HepG2 (cell line): ENCODE data around the gene SLC25A18. TPM values are rescaled to one million over a fixed set of nuclear protein-coding genes. Genes with fewer than 3 reads are reported as not detected.
"Not testable (repeated sequence)": the region's sequence is repeated elsewhere in the genome, so short reads cannot be mapped to it uniquely, and the experiment has no call there.

Source experiments
- ATAC-seq: fragments of 200-7000 bp; cut with Tn5 transposase; 3 replicates; pipeline ENCODE4 v1.9.1; 2020; ENCODE audit warnings: mild to moderate bottlenecking, moderate library complexity
- BruUV-seq: library from RNA; stranded (reverse); fragments of 400-500 nt; replicated peaks from 2 replicates; lab custom pipeline; 2021; lab: Mats Ljungman, UMichigan
- CTCF ChIA-PET: fragments of 300-600 bp; formaldehyde crosslinking; extraction: SDS; loops from one replicate; lab custom pipeline; 2021; ENCODE audit warnings: low total read pairs, inconsistent platforms, low intra/inter-chr PET ratio; lab: Yijun Ruan, JAX
- POLR2A ChIA-PET: fragments of 350-600 bp; sonication (Branson Sonifier 250); formaldehyde crosslinking; loops from one replicate; lab custom pipeline; 2020; ENCODE audit warnings: antibody characterized with exemption, inconsistent platforms; lab: Yijun Ruan, JAX
- DNase-seq: peaks from one replicate; pipeline ENCODE4 v3.0.0-alpha.2; 2015; ENCODE audit warnings: low spot score
- FAIRE-seq: peaks from 3 replicates; lab custom pipeline; 2011; peaks lifted over from hg19 to GRCh38; lab: Jason Lieb, UNC
- H2AFZ ChIP-seq: one replicate; pipeline ENCODE4 v1.6.1; 2011; ENCODE audit warnings: low read length, inconsistent platforms
- H3K27ac ChIP-seq: fragments of 300-600 bp; 3 replicates; pipeline ENCODE4 v1.8.0; 2011; ENCODE audit warnings: mixed run types, mild to moderate bottlenecking, mixed read lengths, low read length, inconsistent platforms; ENCODE audit not compliant: insufficient read depth; ENCODE audit errors: extremely low read length
- H3K27me3 ChIP-seq, 2 experiments: fragments of 200-600 bp in 1 of 2; 2 replicates in 1 of 2; 3 replicates in 1 of 2; pipeline versions ENCODE4 v1.6.0 to v1.8.0; 2011; ENCODE audit warnings: low read length in 2 of 2, mild to moderate bottlenecking in 2 of 2, moderate library complexity in 2 of 2, inconsistent platforms in 1 of 2; ENCODE audit not compliant: insufficient read depth in 2 of 2, control insufficient read depth in 1 of 2
- H3K36me3 ChIP-seq, 2 experiments: fragments of 200-600 bp in 1 of 2; replicated peaks in 1 of 2; 2 replicates in 1 of 2; 3 replicates in 1 of 2; pipeline versions ENCODE4 v1.5.1 to v1.8.0; 2011; ENCODE audit warnings: low read length in 2 of 2, inconsistent platforms in 1 of 2; ENCODE audit not compliant: insufficient read depth in 2 of 2, control insufficient read depth in 1 of 2
- H3K4me1 ChIP-seq: 2 replicates; pipeline ENCODE4 v1.5.1; 2012; ENCODE audit warnings: low read length, inconsistent platforms; ENCODE audit not compliant: insufficient read depth
- H3K4me2 ChIP-seq: 2 replicates; pipeline ENCODE4 v1.6.0; 2011; ENCODE audit warnings: low read depth, low read length, inconsistent platforms
- H3K4me3 ChIP-seq, 3 experiments: fragments of 200-600 bp in 1 of 3; sonication (generic), shearing (Covaris generic) in 1 of 3; replicated peaks in 1 of 3; 2 replicates each; pipeline ENCODE4 v1.5.1; 2011 to 2016; ENCODE audit warnings: low read length in 3 of 3, inconsistent platforms in 2 of 3, low read depth in 2 of 3, mild to moderate bottlenecking in 2 of 3, control low read depth in 1 of 3, mixed read lengths in 1 of 3; ENCODE audit not compliant: insufficient read depth in 1 of 3
- H3K79me2 ChIP-seq: one replicate; pipeline ENCODE4 v1.6.1; 2011; ENCODE audit warnings: low read length, inconsistent platforms; ENCODE audit not compliant: insufficient read depth
- H3K9ac ChIP-seq: 2 replicates; pipeline ENCODE4 v1.6.0; 2011; ENCODE audit warnings: mild to moderate bottlenecking, low read depth, low read length, inconsistent platforms; ENCODE audit not compliant: insufficient read depth
- H3K9me3 ChIP-seq: 2 replicates; pipeline ENCODE4 v1.5.1; 2012; ENCODE audit warnings: mild to moderate bottlenecking, low read length
- H4K20me1 ChIP-seq: 2 replicates; pipeline ENCODE4 v1.6.0; 2011; ENCODE audit warnings: inconsistent platforms, mild to moderate bottlenecking, low read length, moderate library complexity; ENCODE audit not compliant: insufficient read depth
- HOXA9 ChIP-seq: sonication (generic); formaldehyde crosslinking; IDR thresholded peaks from 2 replicates; pipeline ENCODE4 v1.8.1; 2022; ENCODE audit warnings: missing genetic modification reagents, mild to moderate bottlenecking, moderate library complexity, borderline replicate concordance
- KDM5A ChIP-seq: fragments of 200-600 bp; sonication (generic); IDR thresholded peaks from 2 replicates; pipeline ENCODE4 v1.7.0; 2018; ENCODE audit warnings: antibody characterized with exemption, mild to moderate bottlenecking, low read length, borderline replicate concordance
- MTA3 ChIP-seq: sonication (generic); formaldehyde crosslinking; IDR thresholded peaks from 2 replicates; pipeline ENCODE4 v1.4.0; 2020; ENCODE audit warnings: missing genetic modification reagents
- SCMH1 ChIP-seq: sonication (generic); formaldehyde crosslinking; IDR thresholded peaks from 2 replicates; pipeline ENCODE4 v1.9.0; 2021; ENCODE audit warnings: missing genetic modification reagents, mild to moderate bottlenecking, borderline replicate concordance
- THYN1 ChIP-seq: sonication (generic); formaldehyde crosslinking; IDR thresholded peaks from 2 replicates; pipeline ENCODE4 v1.8.1; 2023; ENCODE audit warnings: low read depth, mild to moderate bottlenecking, moderate library complexity, missing genetic modification reagents, borderline replicate concordance
- ZNF121 ChIP-seq: sonication (generic); formaldehyde crosslinking; IDR thresholded peaks from 2 replicates; pipeline ENCODE4 v1.5.0; 2020; ENCODE audit warnings: mild to moderate bottlenecking, missing genetic modification reagents
- ZNF253 ChIP-seq: sonication (generic); formaldehyde crosslinking; IDR thresholded peaks from 2 replicates; pipeline ENCODE4 v1.8.0; 2022; ENCODE audit warnings: mild to moderate bottlenecking, missing genetic modification reagents, borderline replicate concordance
- ZNF30 ChIP-seq: sonication (generic); formaldehyde crosslinking; IDR thresholded peaks from 2 replicates; pipeline ENCODE4 v1.5.0; 2020; ENCODE audit warnings: mild to moderate bottlenecking, missing genetic modification reagents
- ZNF660 ChIP-seq: sonication (generic); formaldehyde crosslinking; IDR thresholded peaks from 2 replicates; pipeline ENCODE4 v1.5.1; 2020; ENCODE audit warnings: mild to moderate bottlenecking, low read depth, missing genetic modification reagents, borderline replicate concordance
- ZNF761 ChIP-seq: sonication (generic); formaldehyde crosslinking; conservative IDR thresholded peaks from 2 replicates; pipeline ENCODE4 v1.4.0; 2020; ENCODE audit warnings: mild to moderate bottlenecking, missing genetic modification reagents
- WGBS: methylation state at CpG from one replicate; pipeline ENCODE4 v1.1.6; 2017; ENCODE audit warnings: low lambda C conversion rate; 5-methylcytosine and 5-hydroxymethylcytosine counted together
- in situ Hi-C: cut with HindIII; loops from 2 replicates; pipeline ENCODE4 v1.10.0; 2017; ENCODE audit warnings: low pct_unique_long_range_greater_than_20kb; ENCODE audit not compliant: extremely low pct_ligation_motif_present
- intact Hi-C: fragments of 100-400 bp; cut with micrococcal nuclease; formaldehyde crosslinking; loops from one replicate; pipeline ENCODE4 v1.10.0; 2022; ENCODE audit not compliant: unreplicated experiment
- polyA plus RNA-seq, 8 experiments: library from polyadenylated mRNA; depleted of rRNA in 3 of 8; stranded (reverse) in 7 of 8; unstranded in 1 of 8; fragments of >200 nt; fragmentation: Illumina TruSeq in 4 of 8; extraction: Trizol in 4 of 8; gene quantifications; 2 replicates each; pipeline versions ENCODE4 v1.2.1 to v1.2.3, GENCODE V29; 2011 to 2016; ENCODE audit warnings: low read depth in 4 of 8, missing spikeins in 1 of 8, mixed read lengths in 1 of 8; ENCODE audit not compliant: insufficient read depth in 1 of 8
- total RNA-seq, 5 experiments: library from RNA; depleted of rRNA; stranded (reverse); fragments of >200 nt; fragmentation: Illumina TruSeq; extraction: Trizol; gene quantifications; 2 replicates each; pipeline ENCODE4 v1.2.3, GENCODE V29; 2016; ENCODE audit warnings: low read depth in 1 of 5
- TF ChIP-seq, protein P1 (sequence below): sonication (generic); formaldehyde crosslinking; IDR thresholded peaks from 2 replicates; pipeline ENCODE4 v1.8.1; 2023; ENCODE audit warnings: mild to moderate bottlenecking, missing genetic modification reagents, borderline replicate concordance

The SLC25A18 gene
- total and polyA plus RNA-seq, 2 of the 13 experiments (the other 11 are each of a cell fraction or from before 2014, with no cell fraction given): 0.28 to 0.75 TPM

DNA sequence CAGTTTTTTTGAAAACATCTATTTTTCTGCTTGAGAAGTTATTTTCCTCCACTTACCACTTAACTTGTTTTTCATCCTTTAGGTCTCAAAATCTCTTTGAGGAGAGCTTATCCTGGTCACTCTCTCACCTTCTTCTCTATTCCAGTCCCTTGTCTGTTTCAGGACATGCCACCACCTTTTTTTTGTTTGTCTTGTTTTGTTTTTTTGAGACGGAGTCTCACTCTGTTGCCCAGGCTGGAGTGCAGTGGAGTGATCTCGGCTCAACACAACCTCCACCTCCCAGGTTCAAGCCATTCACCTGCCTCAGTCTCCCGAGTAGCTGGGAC, 70.7 kb downstream of the SLC25A18 start:
- Histone ChIP-seq H3K4me2 (peak overlapping the region; percentile 59), H3K4me3 (no peak overlapping the region), H3K27ac (peak overlapping the region; percentile 83), H3K27me3 (no peaks in the 10 kb centered on the region; a peak in 1 of 5 replicates), H4K20me1 (no peaks in the 10 kb centered on the region), H3K4me1 (peaks cover 39% of the 10 kb centered on the region), H2AFZ (peak overlapping the region; percentile 48), H3K9ac (peak overlapping the region; percentile 61; the same call in 1 of the 2 replicates), H3K9me3 (no peaks in the 10 kb centered on the region), H3K36me3 (no peaks in the 10 kb centered on the region), H3K79me2 (peaks cover 3% of the 10 kb centered on the region)
- ATAC-seq: no peak
- 91% methylated on average over 3 of the region's 3 CpGs for WGBS
- TF ChIP-seq SCMH1 (CRISPR knock-in tag) (no peak), ZNF121 (CRISPR knock-in tag) (peak; percentile 45; the same call in 1 of the 2 replicates)
- ChIA-PET POLR2A (no interaction called here), CTCF (no interaction called here)
- BruUV-seq: no TSS peak
- DNase-seq: no peak
- intact Hi-C loops (no loop called here), in situ Hi-C loops (no loop called here)
- FAIRE-seq: no peak

DNA sequence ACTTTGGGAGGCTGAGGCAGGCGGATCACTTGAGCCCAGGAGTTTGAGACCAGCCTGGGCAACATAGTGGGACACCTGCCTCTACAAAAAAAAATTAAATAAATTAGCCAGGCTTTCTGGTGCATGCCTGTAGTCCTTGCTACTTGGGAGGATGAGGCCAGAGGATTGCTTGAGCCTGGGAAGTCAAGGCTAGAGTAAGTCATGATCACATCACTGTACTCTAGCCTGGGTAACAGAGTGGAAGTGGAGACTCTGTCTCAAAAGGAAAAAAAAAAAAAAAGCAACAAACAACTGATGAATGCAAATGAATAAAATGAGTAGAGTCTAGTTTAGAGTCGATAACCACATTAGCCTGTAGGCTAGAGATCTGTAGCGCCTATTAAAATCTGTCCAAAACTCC, 71.4 kb downstream of the SLC25A18 start:
- H3K27ac ChIP-seq: no peak overlapping the region
- H3K4me1 ChIP-seq: peaks cover 34% of the 10 kb centered on the region
- intact Hi-C loops (loop anchor here (5.0 kb wide), 1 partner anchor 77 kb away; no protein-coding TSS in a partner anchor), in situ Hi-C loops (no loop called here)
- H2AFZ ChIP-seq: no peak overlapping the region
- WGBS: 97% methylated on average over 3 of the region's 3 CpGs
- no peak overlapping the region for H3K9ac ChIP-seq
- no peak for ATAC-seq
- H4K20me1 ChIP-seq: no peaks in the 10 kb centered on the region
- no peak for FAIRE-seq
- CTCF ChIA-PET: no interaction called here
- H3K4me3 ChIP-seq: no peak overlapping the region
- DNase-seq: no peak
- H3K9me3 ChIP-seq: no peaks in the 10 kb centered on the region
- H3K36me3 ChIP-seq: no peaks in the 10 kb centered on the region
- H3K27me3 ChIP-seq: no peaks in the 10 kb centered on the region; a peak in 1 of 5 replicates
- TF ChIP-seq ZNF30 (no peak), MTA3 (no peak), ZNF660 (no peak), ZNF761 (CRISPR knock-in tag) (no peak), THYN1 (CRISPR knock-in tag) (no peak), ZNF253 (CRISPR knock-in tag) (no peak), HOXA9 (CRISPR knock-in tag) (no peak), KDM5A (no peak)
- TF ChIP-seq, protein P1, sequence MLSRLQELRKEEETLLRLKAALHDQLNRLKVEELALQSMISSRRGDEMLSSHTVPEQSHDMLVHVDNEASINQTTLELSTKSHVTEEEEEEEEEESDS: no peak
- no TSS peak for BruUV-seq
- H3K4me2 ChIP-seq: no peak overlapping the region
- POLR2A ChIA-PET: no interaction called here
- peaks cover 10% of the 10 kb centered on the region for H3K79me2 ChIP-seq

DNA sequence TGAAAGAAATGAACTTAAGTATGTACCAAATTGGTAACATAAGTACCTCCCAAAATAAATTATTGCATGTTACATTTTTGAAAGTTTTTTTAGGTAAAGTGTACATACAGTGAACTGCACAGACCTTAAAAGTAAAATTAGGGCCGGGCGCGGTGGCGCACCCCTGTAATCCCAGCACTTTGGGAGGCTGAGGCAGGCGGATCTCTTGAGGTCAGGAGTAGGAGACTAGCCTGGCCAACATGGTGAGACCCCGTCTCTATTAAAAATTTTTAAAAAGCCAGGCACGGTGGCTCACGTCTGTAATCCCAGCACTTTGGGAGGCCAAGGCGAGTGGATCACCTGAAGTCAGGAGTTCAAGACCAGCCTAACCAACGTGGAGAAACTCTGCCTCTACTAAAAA, 73.6 kb downstream of the SLC25A18 start:
- WGBS: 95% methylated on average over 10 of the region's 10 CpGs
- H3K27me3 ChIP-seq, H4K20me1 ChIP-seq, H3K4me3 ChIP-seq, H3K9me3 ChIP-seq, CTCF ChIA-PET, DNase-seq, H3K4me2 ChIP-seq, H3K9ac ChIP-seq, in situ Hi-C loops, H3K36me3 ChIP-seq, BruUV-seq, H2AFZ ChIP-seq, FAIRE-seq, POLR2A ChIA-PET, H3K27ac ChIP-seq, ATAC-seq: not testable (repeated sequence)
- peaks cover 16% of the 10 kb centered on the region for H3K79me2 ChIP-seq
- peaks cover 41% of the 10 kb centered on the region for H3K4me1 ChIP-seq
- intact Hi-C loops: loop anchor here (5.0 kb wide), 1 partner anchor 80 kb away; no protein-coding TSS in a partner anchor
